Middle frontal gyrus (tissue), 1 donor: ENCODE measurements around the gene MUC13.
"Not testable (repeated sequence)": the region's sequence is repeated elsewhere in the genome, so short reads cannot be mapped to it uniquely, and the experiment has no call there.

ENCODE experiments used
- DNase-seq: peaks from one replicate; pipeline ENCODE4 v3.0.0-alpha.2; 2015; ENCODE audit warnings: low spot score; ENCODE audit errors: extremely low spot score

The MUC13 gene, protein sequence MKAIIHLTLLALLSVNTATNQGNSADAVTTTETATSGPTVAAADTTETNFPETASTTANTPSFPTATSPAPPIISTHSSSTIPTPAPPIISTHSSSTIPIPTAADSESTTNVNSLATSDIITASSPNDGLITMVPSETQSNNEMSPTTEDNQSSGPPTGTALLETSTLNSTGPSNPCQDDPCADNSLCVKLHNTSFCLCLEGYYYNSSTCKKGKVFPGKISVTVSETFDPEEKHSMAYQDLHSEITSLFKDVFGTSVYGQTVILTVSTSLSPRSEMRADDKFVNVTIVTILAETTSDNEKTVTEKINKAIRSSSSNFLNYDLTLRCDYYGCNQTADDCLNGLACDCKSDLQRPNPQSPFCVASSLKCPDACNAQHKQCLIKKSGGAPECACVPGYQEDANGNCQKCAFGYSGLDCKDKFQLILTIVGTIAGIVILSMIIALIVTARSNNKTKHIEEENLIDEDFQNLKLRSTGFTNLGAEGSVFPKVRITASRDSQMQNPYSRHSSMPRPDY

DNA sequence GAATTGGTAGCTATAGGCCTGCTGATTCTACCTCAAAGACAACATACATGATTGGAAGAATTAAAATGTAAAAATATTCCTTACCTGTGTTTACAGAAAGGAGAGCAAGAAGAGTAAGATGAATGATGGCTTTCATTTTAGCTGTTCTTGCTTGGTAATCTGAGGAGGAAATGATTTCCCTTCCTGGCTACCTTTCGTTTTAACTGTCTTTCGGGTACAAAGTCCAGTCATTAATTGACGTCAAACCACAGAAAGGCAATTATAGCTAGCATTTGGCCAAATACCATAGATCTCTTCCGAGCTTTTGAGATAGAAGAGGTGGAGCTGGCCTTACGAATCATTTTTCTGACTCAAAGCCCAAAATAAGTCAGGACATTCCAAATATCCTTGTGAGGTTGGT is at the start of gene MUC13:
Gene MUC13 (minus strand): TSS at position 175 of the 400 bp plus-strand sequence. CDS start 39 bp downstream, at position 136.
- no peak for DNase-seq

DNA sequence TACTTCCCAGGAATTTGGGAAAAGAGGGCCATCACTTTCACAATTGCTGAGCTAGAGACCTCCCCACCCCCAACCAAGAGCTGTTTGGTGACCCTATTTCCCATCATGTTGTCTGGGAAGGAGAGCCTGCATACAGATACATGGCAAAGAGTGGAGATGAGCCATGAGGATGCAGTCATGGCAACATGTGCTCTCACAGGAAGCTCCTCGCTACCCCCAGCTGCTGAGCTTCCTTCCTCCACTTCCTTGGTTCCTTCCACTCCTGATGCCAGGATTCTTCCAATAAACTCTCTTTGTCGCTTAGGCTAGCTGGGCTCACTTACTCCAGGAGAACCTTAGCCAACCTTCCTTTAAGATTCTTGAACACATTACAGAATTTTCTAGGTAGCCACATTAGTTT is 48.3 kb upstream of the MUC13 start:
- no peak for DNase-seq

DNA sequence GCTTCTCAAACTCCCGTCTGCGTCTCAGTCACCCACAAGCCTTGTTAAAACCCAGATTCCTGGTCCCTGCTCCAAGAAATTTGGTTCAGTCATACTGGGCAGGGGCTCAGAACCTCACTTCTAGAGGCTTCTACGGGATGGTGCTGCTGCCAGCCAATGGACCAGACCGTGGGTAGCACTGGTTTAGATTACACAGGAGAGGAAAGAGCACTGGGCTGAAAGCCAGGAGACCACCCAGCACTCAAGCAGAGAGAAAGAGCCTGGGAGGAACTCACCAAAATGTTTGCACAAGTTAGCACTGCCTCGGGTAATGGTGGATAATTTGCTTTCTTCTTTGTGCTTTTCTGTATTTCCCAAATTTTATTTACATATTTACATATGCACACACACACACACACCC is 46.9 kb upstream of the MUC13 start:
- no peak for DNase-seq

DNA sequence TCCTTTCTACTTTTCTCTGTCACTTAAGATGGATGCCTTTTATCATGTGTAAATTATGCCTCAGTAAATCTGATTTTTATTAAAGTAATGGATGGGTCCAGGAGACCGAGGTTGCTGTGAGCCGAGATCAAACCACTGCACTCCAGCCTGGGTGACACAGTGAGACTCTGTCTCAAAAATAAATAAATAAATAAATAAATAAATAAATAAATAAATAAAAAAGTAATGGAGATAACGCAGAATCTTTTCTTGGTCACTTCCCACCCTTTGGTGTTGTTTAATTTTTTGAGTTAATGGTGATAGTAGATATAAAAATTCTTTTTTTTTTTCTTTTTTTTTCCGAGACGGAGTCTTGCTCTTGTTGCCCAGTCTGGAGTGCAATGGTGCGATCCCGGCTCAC is 44.1 kb upstream of the MUC13 start:
- no peak for DNase-seq

DNA sequence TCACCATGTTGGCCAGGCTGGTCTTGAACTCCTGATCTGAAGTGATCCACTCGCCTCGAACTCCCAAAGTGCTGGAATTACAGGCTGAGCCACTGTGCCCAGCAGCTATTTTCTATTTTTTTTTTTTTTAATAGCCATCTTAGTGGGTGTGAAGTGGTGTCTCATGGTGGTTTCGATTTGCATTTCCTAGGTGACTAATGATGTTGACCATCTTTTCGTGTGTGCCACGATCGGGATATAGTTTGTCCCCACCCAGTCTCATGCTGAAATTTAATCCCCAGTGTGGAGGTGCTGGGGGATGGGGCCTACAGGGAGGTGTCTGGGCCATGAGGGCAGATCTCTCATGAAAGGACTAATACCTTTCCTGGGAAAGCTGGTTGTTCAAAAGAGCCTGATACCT is 41.8 kb upstream of the MUC13 start:
- DNase-seq: no peak

DNA sequence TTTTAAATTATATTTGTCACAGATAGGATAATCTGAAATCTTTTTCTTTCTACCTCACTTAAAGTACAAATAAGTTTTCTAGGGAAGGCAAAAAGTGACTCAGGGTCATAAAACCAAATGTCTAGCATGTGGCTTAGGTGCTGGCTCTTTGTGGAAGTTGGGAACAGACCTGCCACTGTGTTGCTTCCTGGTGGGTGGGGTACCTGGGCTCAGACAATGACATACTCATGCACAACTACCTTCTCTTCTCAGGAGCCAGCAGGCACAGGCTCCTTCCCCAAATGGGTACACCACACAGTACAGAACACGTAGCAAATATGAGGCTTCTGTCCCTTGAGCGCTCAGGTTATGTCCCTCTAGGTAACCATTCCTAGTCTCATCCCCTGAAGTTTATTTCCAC is 40.1 kb upstream of the MUC13 start:
- no peak for DNase-seq

DNA sequence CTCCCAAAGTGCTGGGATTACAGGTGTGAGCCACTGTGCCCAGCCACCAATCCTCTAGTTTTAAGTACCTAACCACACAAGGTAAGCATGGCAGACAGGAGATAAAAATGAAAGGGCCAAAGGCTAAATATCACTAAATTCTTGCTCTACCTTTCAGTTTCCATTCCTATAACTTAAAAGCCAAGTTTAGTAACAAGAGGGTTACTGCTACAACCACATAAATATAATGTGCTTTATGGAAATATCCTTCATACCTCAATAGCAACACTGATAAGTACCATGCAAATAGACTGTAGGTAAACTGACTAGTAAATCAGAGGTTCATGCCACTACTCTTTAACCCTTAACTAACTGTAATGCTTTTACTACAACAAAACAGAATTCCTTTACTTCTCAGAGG is 38.7 kb upstream of the MUC13 start:
- no peak for DNase-seq

DNA sequence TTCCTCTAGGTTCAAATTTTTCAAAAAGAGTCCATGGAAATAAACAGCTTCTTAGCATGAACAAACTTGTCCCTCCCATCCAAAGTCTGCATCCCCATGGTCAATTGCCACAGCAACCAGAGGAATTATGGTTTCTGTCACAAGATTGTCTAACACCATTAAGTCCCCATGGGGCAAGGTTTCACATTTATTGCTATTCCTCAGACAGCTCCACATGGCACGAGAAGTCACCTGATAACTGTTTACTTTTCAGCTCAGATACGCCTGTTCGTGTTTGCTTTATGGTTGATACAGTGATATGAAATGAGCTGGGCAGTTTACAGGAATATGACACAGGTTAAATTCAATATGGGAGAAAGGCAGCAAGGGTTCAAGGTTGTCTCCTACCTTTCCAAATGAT is 37.9 kb upstream of the MUC13 start:
- DNase-seq: no peak

DNA sequence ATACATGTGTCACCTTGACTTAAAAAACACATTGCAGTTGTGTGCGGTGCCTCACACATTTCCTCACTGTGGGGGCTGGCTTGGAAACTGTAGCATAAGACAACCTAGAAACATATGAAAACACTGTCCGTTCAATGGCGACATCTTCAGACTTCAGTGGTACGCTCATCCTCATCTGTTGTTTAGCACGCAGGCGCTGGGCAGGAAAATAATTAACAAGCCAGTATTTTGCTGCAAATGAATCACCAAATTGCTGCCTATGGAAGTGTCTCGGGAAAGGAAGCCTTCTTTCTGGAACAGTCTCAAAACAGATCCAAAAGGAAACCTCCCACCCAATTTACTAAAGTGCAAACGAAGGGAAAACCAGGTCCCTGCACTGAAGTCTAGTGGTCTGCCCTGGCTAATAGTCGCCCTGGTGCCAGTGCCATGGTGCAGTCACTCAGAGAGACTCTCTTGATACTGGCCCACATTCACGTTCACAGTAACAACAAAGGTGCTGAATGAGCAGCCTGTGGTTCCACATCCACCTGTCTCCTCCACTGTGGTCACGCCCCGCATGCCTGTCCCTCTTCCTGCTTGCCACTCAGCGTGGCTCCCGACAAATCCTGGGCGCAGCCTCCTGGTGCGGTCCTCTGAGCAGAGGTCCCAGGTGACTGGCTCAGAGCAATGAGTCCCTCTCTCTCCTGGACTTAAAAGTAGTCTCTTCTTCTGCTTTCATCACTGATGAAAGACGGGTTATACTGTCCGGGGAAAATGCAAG is 35.6 kb upstream of the MUC13 start:
- no peak for DNase-seq

DNA sequence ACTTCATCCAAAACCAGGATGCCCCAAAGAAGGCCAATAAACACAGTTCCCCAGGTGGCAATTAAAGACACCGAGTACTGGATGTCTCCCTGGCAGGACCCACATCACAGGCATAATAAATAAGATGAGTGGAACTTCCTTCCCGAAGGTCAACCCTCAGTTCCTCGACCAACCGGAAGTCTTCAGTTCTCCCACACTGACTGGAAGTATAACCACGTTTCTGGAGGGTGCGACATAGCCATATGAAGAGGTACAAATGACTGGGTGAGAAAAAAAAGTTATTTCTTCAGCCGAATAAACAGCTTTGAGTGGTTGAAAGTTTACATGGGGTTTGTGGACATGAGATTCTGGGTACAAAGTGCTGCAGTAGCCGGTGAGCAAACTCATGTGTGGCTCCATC is 34.6 kb upstream of the MUC13 start:
- no peak for DNase-seq

DNA sequence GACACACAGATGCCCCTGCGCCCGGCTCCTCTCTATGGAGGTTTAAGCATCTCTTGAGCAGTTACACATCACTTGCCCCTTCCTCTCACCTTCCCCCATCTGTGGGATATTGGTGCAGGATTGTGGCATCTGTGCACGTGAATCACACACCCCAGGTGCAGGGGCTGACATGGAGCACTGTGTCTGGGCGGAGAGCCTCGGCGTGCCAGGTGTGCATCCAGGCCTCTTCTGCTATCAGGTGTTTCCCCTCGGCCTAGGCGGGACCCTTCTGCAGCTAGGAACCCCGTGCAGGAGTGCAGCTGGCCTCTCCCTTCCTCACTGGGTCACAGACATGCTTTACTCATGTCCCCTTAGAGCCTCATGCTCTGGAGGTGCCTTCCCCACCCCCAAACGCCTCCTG is 33.4 kb upstream of the MUC13 start:
- no peak for DNase-seq

DNA sequence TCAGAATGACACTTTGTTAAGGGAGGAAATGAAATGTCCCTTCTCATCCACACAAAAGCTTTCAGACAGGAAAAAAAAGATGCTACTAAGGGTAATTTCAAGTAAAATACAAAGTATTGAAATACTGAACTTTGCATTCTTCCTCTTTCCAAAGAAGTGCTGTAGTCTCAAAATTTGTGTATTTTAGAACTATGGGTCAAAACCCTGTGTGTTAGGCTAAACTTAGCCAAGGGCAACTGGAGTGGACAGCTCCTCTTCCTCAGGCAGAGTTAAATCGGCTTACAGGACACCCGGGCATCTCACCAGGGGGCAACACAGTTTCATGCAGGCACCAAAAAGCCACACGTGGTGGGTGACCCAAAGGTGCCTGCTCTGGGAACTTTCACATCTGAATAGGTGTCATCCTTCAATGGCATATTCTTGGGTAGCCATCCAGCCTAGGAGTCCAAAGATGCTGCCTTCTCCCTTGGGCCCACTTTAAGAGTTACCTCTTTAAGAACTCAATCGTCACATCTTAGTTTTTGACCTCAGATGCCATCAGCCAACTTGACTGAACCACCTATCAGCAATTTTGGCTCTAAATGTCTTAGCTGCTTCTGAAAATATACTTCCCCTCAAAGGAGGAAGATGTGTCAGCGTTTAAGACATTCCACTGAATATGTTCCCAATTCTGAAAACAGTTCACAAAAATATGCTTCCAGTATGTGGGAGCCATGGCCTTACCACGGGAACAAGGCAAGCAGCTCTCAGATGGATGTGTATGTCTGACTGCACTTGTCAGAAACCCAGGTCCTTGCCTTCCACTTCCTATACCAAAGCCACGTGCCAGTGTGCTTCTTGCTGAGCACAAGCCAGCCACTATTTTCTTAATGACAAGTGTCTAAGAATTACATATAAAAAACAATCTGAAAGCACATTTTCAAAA is 32.2 kb upstream of the MUC13 start:
- DNase-seq: no peak

DNA sequence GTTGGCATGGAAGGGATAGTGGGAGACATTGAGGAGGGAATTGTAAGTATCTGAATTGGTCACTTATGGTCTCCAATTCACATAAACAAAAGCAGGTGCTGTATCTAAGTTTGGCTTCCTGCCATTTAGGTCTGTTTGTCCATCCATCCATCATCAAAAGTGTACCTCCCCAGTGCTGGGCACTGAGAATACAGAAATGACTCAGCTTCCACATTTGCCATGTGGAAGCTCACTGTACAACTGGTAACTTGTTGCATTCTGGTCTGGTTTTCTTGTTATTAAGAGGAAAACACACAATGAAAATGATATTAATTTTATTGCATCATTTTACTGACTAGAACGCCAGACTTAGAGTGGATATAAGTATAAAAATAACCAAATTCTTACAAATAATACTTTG is 30.9 kb upstream of the MUC13 start:
- DNase-seq: no peak

DNA sequence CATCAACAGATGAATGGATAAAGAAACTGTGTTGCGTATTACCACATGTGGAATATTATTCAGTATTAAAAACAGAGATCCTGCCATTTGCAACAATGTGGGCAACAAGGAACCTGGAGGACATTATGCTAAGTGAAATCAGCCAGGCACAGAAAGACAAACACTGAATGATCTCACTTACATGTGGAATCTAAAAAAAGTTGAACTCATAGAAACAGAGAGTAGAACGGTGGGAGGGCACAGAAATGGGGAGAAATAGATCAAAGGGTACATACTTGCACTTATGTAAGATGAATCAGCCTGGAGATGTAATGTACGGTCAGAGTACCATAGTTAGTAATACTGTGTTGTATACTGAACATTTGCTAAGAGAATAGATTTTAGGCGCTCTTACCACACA is 29.8 kb upstream of the MUC13 start:
- no peak for DNase-seq

DNA sequence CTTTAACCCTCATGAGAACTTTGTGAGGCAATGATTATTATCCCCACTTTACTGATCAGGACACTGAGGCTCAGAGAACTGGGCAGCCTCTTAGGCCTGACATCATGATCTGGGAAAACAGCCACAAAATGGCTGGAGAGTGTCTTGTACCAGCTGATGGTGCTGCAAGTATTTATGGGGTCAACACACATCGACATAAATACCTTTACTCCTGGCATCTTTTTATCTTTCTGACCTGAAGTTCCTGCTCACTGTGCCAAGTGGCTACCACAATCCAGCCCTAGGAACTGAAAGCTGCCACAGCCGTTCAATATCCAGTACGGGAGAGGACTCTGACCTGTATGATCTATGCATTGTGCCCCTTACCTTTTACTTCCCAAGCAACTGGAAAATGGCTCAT is 29.2 kb upstream of the MUC13 start:
- DNase-seq: no peak

DNA sequence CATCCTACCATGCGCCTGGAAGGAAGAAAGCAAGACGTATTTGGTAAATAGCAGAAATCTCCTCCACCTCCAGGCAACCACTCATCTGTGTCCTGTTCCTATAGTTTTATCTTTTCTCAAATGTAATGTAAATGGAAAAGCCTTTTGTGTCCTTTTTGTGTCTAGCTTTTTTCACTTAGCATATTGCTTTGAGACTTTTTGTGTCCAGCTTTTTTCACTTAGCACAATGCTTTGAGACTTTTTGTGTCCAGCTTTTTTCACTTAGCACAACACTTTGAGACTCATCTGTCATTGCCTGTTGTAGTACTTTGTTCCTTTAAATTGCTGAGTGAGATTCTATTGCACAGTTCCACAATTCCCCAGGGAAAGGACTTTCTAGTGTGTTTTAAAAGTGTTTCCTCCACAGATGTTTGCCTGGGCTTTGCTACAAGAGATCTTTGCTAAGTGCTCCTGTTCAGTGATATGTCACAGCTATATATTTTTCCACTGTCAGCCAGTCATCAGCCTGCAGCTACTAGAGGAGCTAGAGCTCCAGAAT is 27.9 kb upstream of the MUC13 start:
- DNase-seq: no peak

DNA sequence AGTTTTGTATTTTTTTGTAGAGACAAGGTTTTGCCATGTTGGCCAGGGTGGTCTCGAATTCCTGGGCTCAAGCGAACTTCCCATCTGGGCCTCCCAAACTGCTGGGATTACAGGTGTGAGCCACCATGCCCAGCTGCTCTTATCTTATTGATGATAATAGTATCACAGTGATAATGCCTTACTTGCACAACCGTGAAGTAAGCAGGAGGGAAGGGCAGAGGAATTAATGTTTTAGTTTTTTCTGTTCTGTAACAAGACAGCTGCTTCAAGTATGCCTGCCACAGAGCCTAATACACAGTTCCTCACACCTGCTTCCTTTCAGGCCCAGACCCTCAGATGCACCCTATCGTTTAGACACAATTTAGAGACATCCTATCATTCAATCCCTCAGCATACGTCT is 26.1 kb upstream of the MUC13 start:
- DNase-seq: no peak

DNA sequence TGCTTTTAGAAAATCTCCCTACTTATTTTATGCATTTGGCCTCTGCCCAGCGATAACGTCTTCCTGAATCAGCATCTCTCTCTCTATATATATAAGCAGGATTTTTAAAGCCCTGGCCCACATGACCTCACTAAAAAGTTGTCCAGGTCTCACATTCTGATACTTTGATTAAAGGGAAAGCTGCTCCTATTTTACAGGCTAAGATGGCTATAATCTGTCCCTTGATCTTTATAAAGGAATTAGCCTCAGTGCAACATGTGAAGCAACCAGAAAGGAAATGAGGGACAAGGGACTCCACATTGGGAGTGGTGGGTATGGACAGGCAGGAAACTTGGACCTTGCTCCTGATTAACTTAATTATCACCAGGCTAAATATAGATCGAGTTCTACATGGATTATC is 25.6 kb upstream of the MUC13 start:
- DNase-seq: no peak

DNA sequence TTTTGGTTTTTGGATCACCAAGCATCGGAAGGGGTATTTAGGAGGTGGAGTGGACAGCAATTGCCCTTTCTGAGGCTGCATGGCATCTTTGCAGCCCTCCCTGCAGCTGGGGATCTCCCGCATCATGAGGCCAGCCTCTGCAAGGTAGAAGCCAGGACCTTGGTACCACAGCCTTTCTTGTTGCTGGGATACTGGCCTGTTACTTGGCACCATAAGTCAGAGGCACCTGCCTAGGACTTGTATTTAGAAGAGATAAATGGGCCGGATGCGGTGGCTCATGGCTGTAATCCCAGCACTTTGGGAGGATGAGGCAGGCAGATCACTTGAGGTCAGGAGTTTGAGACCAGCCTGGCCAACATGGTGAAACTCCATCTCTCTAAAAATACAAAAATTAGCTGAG is 23.4 kb upstream of the MUC13 start:
- not testable (repeated sequence) for DNase-seq

DNA sequence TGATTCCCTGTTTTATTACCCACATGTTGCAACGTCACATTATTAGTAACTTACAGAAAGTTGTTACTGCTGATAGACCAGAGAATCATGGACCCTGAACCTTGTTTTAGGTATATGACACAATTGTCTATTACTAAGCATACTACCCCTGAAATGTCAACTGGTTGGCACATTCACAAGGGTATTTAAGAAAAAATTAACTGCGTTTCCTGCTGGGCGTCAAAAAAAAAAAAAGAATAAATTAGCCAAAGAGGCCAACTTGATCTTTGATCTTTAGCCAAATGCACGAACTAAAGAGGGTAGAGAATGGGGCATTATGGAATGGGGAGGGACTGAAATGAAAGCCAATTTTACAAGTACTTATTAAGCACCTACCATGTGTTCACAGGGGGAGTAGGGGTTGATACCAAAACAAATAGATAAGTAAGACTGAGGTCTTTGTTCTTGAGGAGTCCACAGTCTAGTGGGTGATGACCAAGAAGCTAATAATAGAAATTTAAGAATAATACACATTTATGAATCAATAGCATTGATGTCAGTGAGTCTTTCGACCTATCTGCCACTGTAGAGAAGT is 17.8 kb upstream of the MUC13 start:
- no peak for DNase-seq
